GM21576 (cell line): ENCODE measurements around the gene ZDHHC21.
"Not testable (repeated sequence)": the region's sequence is repeated elsewhere in the genome, so short reads cannot be mapped to it uniquely, and the experiment has no call there.

Source experiments
- ATAC-seq: cut with Tn5 transposase; IDR thresholded peaks from one replicate; pipeline ENCODE4 v1.9.1; 2021; ENCODE audit warnings: mild to moderate bottlenecking, moderate library complexity; ENCODE audit not compliant: unreplicated experiment

Gene ZDHHC21

GRCh38 chr9:14686168-14686567 lies 7.1 kb downstream of the ZDHHC21 start:
- no peak for ATAC-seq

- ATAC-seq = not testable (repeated sequence)
Observed at GRCh38 chr9:14682616-14683015, 10.6 kb downstream of the ZDHHC21 start.

- ATAC-seq = no peak
Observed at GRCh38 chr9:14678776-14679175, 14.5 kb downstream of the ZDHHC21 start.

GRCh38 chr9:14677872-14678271 lies 15.4 kb downstream of the ZDHHC21 start:
- ATAC-seq = no peak

- ATAC-seq = no peak
Observed at GRCh38 chr9:14677396-14677795, 15.8 kb downstream of the ZDHHC21 start.

- no peak for ATAC-seq
Observed at GRCh38 chr9:14674630-14675029, 18.6 kb downstream of the ZDHHC21 start.

GRCh38 chr9:14671377-14671776 lies 21.9 kb downstream of the ZDHHC21 start:
- no peak for ATAC-seq

- ATAC-seq = no peak
Observed at GRCh38 chr9:14670718-14671117, 22.5 kb downstream of the ZDHHC21 start.

GRCh38 chr9:14664022-14664421 lies 29.2 kb downstream of the ZDHHC21 start:
- ATAC-seq = not testable (repeated sequence)

GRCh38 chr9:14662060-14662453 lies 31.2 kb downstream of the ZDHHC21 start:
- ATAC-seq = no peak

- peak; percentile 49 for ATAC-seq
Observed at GRCh38 chr9:14661421-14662059, 31.7 kb downstream of the ZDHHC21 start.

- ATAC-seq = no peak
Observed at GRCh38 chr9:14660721-14661120, 32.5 kb downstream of the ZDHHC21 start.

GRCh38 chr9:14654932-14655331 lies 38.3 kb downstream of the ZDHHC21 start:
- no peak for ATAC-seq

GRCh38 chr9:14653511-14653910 lies 39.7 kb downstream of the ZDHHC21 start:
- ATAC-seq = no peak

GRCh38 chr9:14652729-14653377 lies 40.4 kb downstream of the ZDHHC21 start:
- ATAC-seq = no peak

GRCh38 chr9:14650596-14650995 lies 42.6 kb downstream of the ZDHHC21 start:
- no peak for ATAC-seq

- no peak for ATAC-seq
Observed at GRCh38 chr9:14645648-14646047, 47.6 kb downstream of the ZDHHC21 start.

- no peak for ATAC-seq
Observed at GRCh38 chr9:14640967-14641366, 52.3 kb downstream of the ZDHHC21 start.

GRCh38 chr9:14640294-14640693 lies 52.9 kb downstream of the ZDHHC21 start:
- no peak for ATAC-seq

- ATAC-seq = no peak
Observed at GRCh38 chr9:14633906-14634565, 59.2 kb downstream of the ZDHHC21 start.

- ATAC-seq = no peak
Observed at GRCh38 chr9:14633148-14633547, 60.1 kb downstream of the ZDHHC21 start.

- ATAC-seq = no peak
Observed at GRCh38 chr9:14627513-14627912, 65.7 kb downstream of the ZDHHC21 start.
